Naive thymus-derived CD4-positive, alpha-beta T cell (primary cell): ENCODE data around the gene GRK6. TPM values are rescaled to one million over a fixed set of nuclear protein-coding genes. Genes with fewer than 3 reads are reported as not detected.
A peak's percentile ranks its signal among the peaks of the same experiment; 100 is the strongest.

Experiments used
- ATAC-seq: fragments of 150-1000 bp; cut with Tn5 transposase; 2 replicates; pipeline ENCODE4 v1.10.0; 2021; ENCODE audit warnings: mild to moderate bottlenecking, moderate library complexity
- CTCF ChIA-PET: fragments of 350-600 bp; sonication (Branson Sonifier 250); formaldehyde crosslinking; loops from one replicate; lab custom pipeline; 2021; ENCODE audit warnings: antibody characterized with exemption; lab: Charles Lee
- POLR2A ChIA-PET: fragments of 350-600 bp; sonication (Branson Sonifier 250); formaldehyde crosslinking; loops from one replicate; lab custom pipeline; 2021; ENCODE audit warnings: antibody characterized with exemption, inconsistent platforms; lab: Charles Lee
- DNase-seq, 9 donors: peaks; one replicate each; pipeline versions ENCODE4 v3.0.0 to v3.0.0-alpha.2; 2020 to 2022; ENCODE audit warnings: mixed read lengths in 1 of 9
- H3K27ac ChIP-seq: one replicate; pipeline ENCODE4 v1.7.0; 2013; ENCODE audit warnings: mild to moderate bottlenecking, low read depth, low read length, moderate library complexity
- H3K27me3 ChIP-seq, 2 donors: one replicate each; pipeline ENCODE4 v1.7.0; 2013; ENCODE audit warnings: low read length in 2 of 2, mild to moderate bottlenecking in 2 of 2, moderate library complexity in 2 of 2; ENCODE audit not compliant: control insufficient read depth in 2 of 2, insufficient read depth in 2 of 2
- H3K36me3 ChIP-seq, 3 experiments: 1 replicate in 2 of 3; 2 replicates in 1 of 3; pipeline ENCODE4 v1.7.0; 2013; ENCODE audit warnings: low read length in 3 of 3, mild to moderate bottlenecking in 3 of 3, moderate library complexity in 1 of 3; ENCODE audit not compliant: insufficient read depth in 3 of 3, control insufficient read depth in 2 of 3
- H3K4me1 ChIP-seq, 2 donors: one replicate each; pipeline ENCODE4 v1.7.0; 2013; ENCODE audit warnings: low read length in 2 of 2, mild to moderate bottlenecking in 2 of 2, moderate library complexity in 1 of 2; ENCODE audit not compliant: control insufficient read depth in 2 of 2, insufficient read depth in 2 of 2
- H3K4me3 ChIP-seq: 2 replicates; pipeline ENCODE4 v1.7.0; 2013; ENCODE audit warnings: mild to moderate bottlenecking, low read length
- H3K9me3 ChIP-seq, 3 experiments: 1 replicate in 2 of 3; 2 replicates in 1 of 3; pipeline ENCODE4 v1.7.0; 2013; ENCODE audit warnings: low read length in 3 of 3; ENCODE audit not compliant: control insufficient read depth in 2 of 3
- H3K27ac Mint-ChIP-seq, 9 donors: one replicate each; pipeline ENCODE4 v1.8.0; 2020 to 2022; ENCODE audit warnings: mixed read lengths in 9 of 9, mild to moderate bottlenecking in 8 of 9, moderate library complexity in 5 of 9, inconsistent platforms in 2 of 9
- H3K27me3 Mint-ChIP-seq, 5 donors: one replicate each; pipeline ENCODE4 v1.8.0; 2021 to 2022; ENCODE audit warnings: mixed read lengths in 5 of 5, mild to moderate bottlenecking in 1 of 5
- H3K36me3 Mint-ChIP-seq, 5 donors: one replicate each; pipeline ENCODE4 v1.8.0; 2020 to 2022; ENCODE audit warnings: mixed read lengths in 5 of 5, mild to moderate bottlenecking in 3 of 5, inconsistent platforms in 1 of 5
- H3K4me1 Mint-ChIP-seq, 7 donors: one replicate each; pipeline ENCODE4 v1.8.0; 2020 to 2022; ENCODE audit warnings: mixed read lengths in 7 of 7, mild to moderate bottlenecking in 3 of 7, inconsistent platforms in 1 of 7
- H3K4me3 Mint-ChIP-seq, 10 donors: one replicate each; pipeline ENCODE4 v1.8.0; 2020 to 2022; ENCODE audit warnings: mild to moderate bottlenecking in 10 of 10, mixed read lengths in 10 of 10, moderate library complexity in 6 of 10, inconsistent platforms in 2 of 10
- H3K9me3 Mint-ChIP-seq, 11 donors: one replicate each; pipeline ENCODE4 v1.8.0; 2020 to 2022; ENCODE audit warnings: mixed read lengths in 11 of 11, mild to moderate bottlenecking in 4 of 11, inconsistent platforms in 1 of 11, moderate library complexity in 1 of 11
- intact Hi-C, 2 donors: fragments of 100-400 bp; cut with micrococcal nuclease; formaldehyde crosslinking; loops; one replicate each; pipeline ENCODE4 v1.15.1; 2023
- polyA plus RNA-seq, 2 donors: library from polyadenylated mRNA; unstranded; fragments of 300-500 nt; fragmentation: Illumina TruSeq; gene quantifications; one replicate each; pipeline ENCODE4 v1.2.3, GENCODE V29; 2021
- total RNA-seq, 6 experiments: library from RNA in 5 of 6; stranded (reverse) in 5 of 6; gene quantifications; 1 replicate in 5 of 6; 2 replicates in 1 of 6; pipeline ENCODE4 v1.2.3 and lab custom pipeline; 2021 to 2026

The GRK6 gene
- total RNA-seq (100 to 1,000 TPM; 161 to 246 (median 200) TPM), polyA plus RNA-seq (100 to 1,000 TPM in 1 of 2 donors, 10 to 100 TPM in 1; 78.8 to 202 TPM), total RNA-seq (lab: John Stamatoyannopoulos, UW) (269 reads per million, percentile 95 among the genes with 10 or more reads in this experiment)

GRCh38 chr5:177426566-177427210, at the start of gene GRK6:
Gene GRK6 (plus strand): TSS chr5:177426676. CDS start chr5:177426846, 170 bp downstream.
- Mint-ChIP-seq H3K4me3 (peak within 1 kb of the TSS; percentile 87 to 96 (median 94)), H3K27me3 (peaks cover 0 to 3% (median 0%) of the 10 kb centered on the region in 5 donors), H3K36me3 (peaks cover 0 to 27% (median 8%) of the 10 kb centered on the region in 5 donors), H3K9me3 (peaks cover 0 to 2% (median 0%) of the 10 kb centered on the region in 11 donors), H3K27ac (peak within 1 kb of the TSS; percentile 92 to 98 (median 96)), H3K4me1 (peaks cover 38 to 61% (median 44%) of the 10 kb centered on the region in 7 donors)
- ATAC-seq (peak; percentile 2), DNase-seq (peak; percentile 51 to 79 (median 72))
- H3K4me3 ChIP-seq: peak within 1 kb of the TSS; percentile 95
- H3K36me3 ChIP-seq: peaks cover 0 to 11% (median 0%) of the 10 kb centered on the region in 3 experiments
- intact Hi-C loops: loop anchor here (1.0 to 5.0 kb wide), 17 partner anchors 14 to 890 kb away; partner anchors contain the start of genes FAM193B (in 2 of the 2), PDLIM7 (in 2 of the 2), RNF44 (in 2 of the 2) and DDX41 (in 1 of the 2)
- CTCF ChIA-PET: interaction anchor here (1.0 to 10.3 kb wide), 3 partner anchors 21 to 28 kb away, joined by 3 to 116 read pairs (median 91); partner anchors contain the start of gene PFN3
- peaks cover 34 to 43% of the 10 kb centered on the region in 2 donors for H3K4me1 ChIP-seq
- H3K27me3 ChIP-seq: no peaks in the 10 kb centered on the region
- POLR2A ChIA-PET: interaction anchor here (0.8 to 23.7 kb wide), 15 partner anchors 7 to 891 kb away, joined by 3 to 804 read pairs (median 7); partner anchors contain the start of genes F12, PDLIM7, PRR7 and RGS14
- no peaks in the 10 kb centered on the region for H3K9me3 ChIP-seq
- peak within 1 kb of the TSS; percentile 92 for H3K27ac ChIP-seq

- CTCF ChIA-PET: interaction anchor here (0.7 to 3.2 kb wide), 13 partner anchors 8 to 77 kb away, joined by 3 to 20 read pairs (median 3); no protein-coding TSS in a partner anchor
- Histone ChIP-seq H3K4me3 (no peak overlapping the region), H3K9me3 (no peaks in the 10 kb centered on the region), H3K36me3 (peaks cover 0 to 4% (median 4%) of the 10 kb centered on the region in 3 experiments), H3K27ac (peak overlapping the region; percentile 3), H3K4me1 (peaks cover 10 to 43% of the 10 kb centered on the region in 2 donors), H3K27me3 (no peaks in the 10 kb centered on the region)
- intact Hi-C loops: no loop called here
- H3K27me3 Mint-ChIP-seq: no peaks in the 10 kb centered on the region
- ATAC-seq (no peak), DNase-seq (no peak)
- H3K27ac Mint-ChIP-seq: peak overlapping the region; percentile 25 to 94 (median 64)
- POLR2A ChIA-PET: interaction anchor here (0.6 to 2.4 kb wide), 13 partner anchors 9 to 77 kb away, joined by 3 to 15 read pairs (median 3); partner anchors contain the start of gene LMAN2
- peaks cover 30 to 77% (median 50%) of the 10 kb centered on the region in 7 donors for H3K4me1 Mint-ChIP-seq
- peaks cover 0 to 7% (median 4%) of the 10 kb centered on the region in 5 donors for H3K36me3 Mint-ChIP-seq
- H3K9me3 Mint-ChIP-seq: no peaks in the 10 kb centered on the region
- H3K4me3 Mint-ChIP-seq: peak overlapping the region in 1 of 10 donors; percentile 19
Observed at GRCh38 chr5:177377851-177378776, 48.4 kb upstream of the GRK6 start.

GRCh38 chr5:177378884-177379883, 47.3 kb upstream of the GRK6 start:
- H3K4me3 Mint-ChIP-seq: peak overlapping the region in 3 of 10 donors; percentile 16 to 38 (median 17)
- ATAC-seq (peak; percentile 53), DNase-seq (no peak)
- H3K27me3 Mint-ChIP-seq: peaks cover 0 to 2% (median 0%) of the 10 kb centered on the region in 5 donors
- Histone ChIP-seq H3K27ac (no peak overlapping the region), H3K27me3 (no peaks in the 10 kb centered on the region), H3K4me1 (peaks cover 0 to 33% of the 10 kb centered on the region in 2 donors), H3K36me3 (no peaks in the 10 kb centered on the region), H3K4me3 (no peak overlapping the region), H3K9me3 (no peaks in the 10 kb centered on the region)
- peaks cover 0 to 5% (median 1%) of the 10 kb centered on the region in 5 donors for H3K36me3 Mint-ChIP-seq
- H3K9me3 Mint-ChIP-seq: no peaks in the 10 kb centered on the region
- CTCF ChIA-PET: interaction anchor here (0.7 to 3.2 kb wide), 11 partner anchors 9 to 76 kb away, joined by 3 to 20 read pairs (median 3); no protein-coding TSS in a partner anchor
- intact Hi-C loops: no loop called here
- H3K27ac Mint-ChIP-seq: peak overlapping the region; percentile 7 to 94 (median 74)
- peaks cover 28 to 76% (median 48%) of the 10 kb centered on the region in 7 donors for H3K4me1 Mint-ChIP-seq
- POLR2A ChIA-PET: interaction anchor here (0.6 to 2.4 kb wide), 14 partner anchors 10 to 76 kb away, joined by 3 to 15 read pairs (median 3); partner anchors contain the start of gene LMAN2

- no peak overlapping the region for H3K4me3 Mint-ChIP-seq
Observed at GRCh38 chr5:177380805-177381126, 45.7 kb upstream of the GRK6 start.

GRCh38 chr5:177382423-177383029, 44.0 kb upstream of the GRK6 start:
- peaks cover 6 to 14% of the 10 kb centered on the region in 2 donors for H3K4me1 ChIP-seq

More at GRCh38 chr5:177380805-177381126, 45.7 kb upstream of the GRK6 start:
- Histone ChIP-seq H3K27me3 (no peaks in the 10 kb centered on the region), H3K4me1 (peaks cover under 1 to 20% of the 10 kb centered on the region in 2 donors), H3K4me3 (no peak overlapping the region), H3K36me3 (no peaks in the 10 kb centered on the region), H3K27ac (no peak overlapping the region), H3K9me3 (no peaks in the 10 kb centered on the region)
- ChIA-PET CTCF (interaction anchor here (0.6 to 4.6 kb wide), 3 partner anchors 9 to 10 kb away, joined by 3 to 75 read pairs (median 5); no protein-coding TSS in a partner anchor), POLR2A (interaction anchor here (0.9 to 7.3 kb wide), 3 partner anchors 7 to 77 kb away, joined by 3 to 52 read pairs (median 6); partner anchors contain the start of genes PRELID1 and RAB24)
- peaks cover 0 to 4% (median 0%) of the 10 kb centered on the region in 5 donors for H3K27me3 Mint-ChIP-seq
- H3K27ac Mint-ChIP-seq: peak overlapping the region in 2 of 9 donors; percentile 28 to 82
- no peaks in the 10 kb centered on the region for H3K36me3 Mint-ChIP-seq
- H3K9me3 Mint-ChIP-seq: no peaks in the 10 kb centered on the region
- intact Hi-C loops: no loop called here
- H3K4me1 Mint-ChIP-seq: peaks cover 24 to 67% (median 42%) of the 10 kb centered on the region in 7 donors
- no peak for ATAC-seq
- no peak for DNase-seq

More at GRCh38 chr5:177382423-177383029, 44.0 kb upstream of the GRK6 start:
- intact Hi-C loops: loop anchor here (1.0 to 2.0 kb wide), 4 partner anchors 12 to 64 kb away; partner anchors contain the start of gene LMAN2 (in 1 of the 2)
- peak overlapping the region in 8 of 10 donors; percentile 5 to 76 (median 42) for H3K4me3 Mint-ChIP-seq
- ChIA-PET POLR2A (interaction anchor here (1.2 to 7.3 kb wide), 8 partner anchors 9 to 73 kb away, joined by 3 to 52 read pairs (median 8); partner anchors contain the start of genes GRK6 and LMAN2), CTCF (interaction anchor here (0.5 to 4.6 kb wide), 22 partner anchors 8 to 268 kb away, joined by 3 to 75 read pairs (median 4); partner anchors contain the start of genes LMAN2 and RGS14)
- Histone ChIP-seq H3K27ac (no peak overlapping the region), H3K36me3 (no peaks in the 10 kb centered on the region), H3K27me3 (no peaks in the 10 kb centered on the region), H3K9me3 (no peaks in the 10 kb centered on the region), H3K4me3 (no peak overlapping the region)
- DNase-seq (peak in 7 of 9 donors; percentile 48 to 72 (median 60)), ATAC-seq (peak; percentile 66)
- H3K36me3 Mint-ChIP-seq: no peaks in the 10 kb centered on the region
- no peaks in the 10 kb centered on the region for H3K9me3 Mint-ChIP-seq
- peaks cover 0 to 4% (median 0%) of the 10 kb centered on the region in 5 donors for H3K27me3 Mint-ChIP-seq
- peak overlapping the region in 7 of 9 donors; percentile 23 to 86 (median 66) for H3K27ac Mint-ChIP-seq
- peaks cover 24 to 54% (median 37%) of the 10 kb centered on the region in 7 donors for H3K4me1 Mint-ChIP-seq
